Activated B cell treated with CpG ODN at 0.5 μM for 24 hours (primary cell): ENCODE data around the gene FAM53B. TPM values are rescaled to one million over a fixed set of nuclear protein-coding genes. Genes with fewer than 3 reads are reported as not detected.

Source experiments
- ATAC-seq: fragments of 200-7000 bp; cut with Tn5 transposase; one replicate; pipeline ENCODE4 v1.10.0; 2021; ENCODE audit warnings: low read depth, mild to moderate bottlenecking, moderate library complexity
- CTCF ChIA-PET: fragments of 350-600 bp; sonication (Branson Sonifier 250); formaldehyde crosslinking; loops from one replicate; lab custom pipeline; 2021; ENCODE audit warnings: antibody characterized with exemption; lab: Charles Lee
- POLR2A ChIA-PET: fragments of 350-600 bp; sonication (Branson Sonifier 250); formaldehyde crosslinking; loops from one replicate; lab custom pipeline; 2021; ENCODE audit warnings: antibody characterized with exemption; lab: Charles Lee
- DNase-seq: peaks from one replicate; pipeline ENCODE4 v3.0.0; 2022
- H3K27ac Mint-ChIP-seq: one replicate; pipeline ENCODE4 v1.8.0; 2020; ENCODE audit warnings: mixed read lengths
- H3K27me3 Mint-ChIP-seq: one replicate; pipeline ENCODE4 v1.8.0; 2021; ENCODE audit warnings: mixed read lengths
- H3K36me3 Mint-ChIP-seq: one replicate; pipeline ENCODE4 v1.8.0; 2021; ENCODE audit warnings: low read depth, mixed read lengths
- H3K4me1 Mint-ChIP-seq: one replicate; pipeline ENCODE4 v1.8.0; 2021; ENCODE audit warnings: mixed read lengths
- H3K4me3 Mint-ChIP-seq: one replicate; pipeline ENCODE4 v1.8.0; 2020; ENCODE audit warnings: mild to moderate bottlenecking, mixed read lengths
- H3K9me3 Mint-ChIP-seq: one replicate; pipeline ENCODE4 v1.8.0; 2020; ENCODE audit warnings: mixed read lengths
- CTCF ChIP-seq: fragments of 200-600 bp; IDR thresholded peaks from one replicate; pipeline ENCODE4 v1.8.0; 2022; ENCODE audit warnings: antibody characterized with exemption, mild to moderate bottlenecking
- intact Hi-C: fragments of 100-400 bp; cut with micrococcal nuclease; formaldehyde crosslinking; loops from one replicate; pipeline ENCODE4 v1.15.1; 2024
- total RNA-seq: library from RNA; stranded (reverse); gene quantifications from 2 replicates; pipeline ENCODE4 v1.2.3, GENCODE V29; 2022

FAM53B gene
- total RNA-seq, 1 donor from 2014 or later = 73.9 TPM

- H3K36me3 Mint-ChIP-seq = peaks cover 65% of the 10 kb centered on the region
Measured at GRCh38 chr10:124692100-124692446, 52.1 kb downstream of the FAM53B start.

GRCh38 chr10:124691421-124692099 lies 52.6 kb downstream of the FAM53B start:
- CTCF ChIA-PET = interaction anchor here (0.6 kb wide), 1 partner anchor 152 kb away, joined by 3 read pairs; no protein-coding TSS in a partner anchor
- peaks cover 86% of the 10 kb centered on the region for H3K4me1 Mint-ChIP-seq
- no peak for TF ChIP-seq CTCF
- H3K27ac Mint-ChIP-seq = peak overlapping the region; percentile 69
- ATAC-seq (no peak), DNase-seq (no peak)
- intact Hi-C loops = no loop called here
- H3K4me3 Mint-ChIP-seq = no peak overlapping the region
- POLR2A ChIA-PET = interaction anchor here (1.0 to 11.2 kb wide), 3 partner anchors 17 to 33 kb away, joined by 3 to 133 read pairs (median 3); no protein-coding TSS in a partner anchor
- H3K27me3 Mint-ChIP-seq = no peaks in the 10 kb centered on the region
- H3K36me3 Mint-ChIP-seq = peaks cover 68% of the 10 kb centered on the region
- H3K9me3 Mint-ChIP-seq = no peaks in the 10 kb centered on the region

More at GRCh38 chr10:124692100-124692446, 52.1 kb downstream of the FAM53B start:
- Mint-ChIP-seq H3K27ac (peak overlapping the region; percentile 69), H3K27me3 (no peaks in the 10 kb centered on the region), H3K4me1 (peaks cover 86% of the 10 kb centered on the region), H3K4me3 (no peak overlapping the region), H3K9me3 (no peaks in the 10 kb centered on the region)
- DNase-seq (no peak), ATAC-seq (no peak)
- POLR2A ChIA-PET = interaction anchor here (1.0 to 11.2 kb wide), 3 partner anchors 16 to 33 kb away, joined by 3 to 133 read pairs (median 3); no protein-coding TSS in a partner anchor
- no peak for TF ChIP-seq CTCF
- intact Hi-C loops = no loop called here
- CTCF ChIA-PET = no interaction called here

- DNase-seq (no peak), ATAC-seq (no peak)
- Mint-ChIP-seq H3K9me3 (no peaks in the 10 kb centered on the region), H3K27me3 (no peaks in the 10 kb centered on the region), H3K4me1 (peaks cover 86% of the 10 kb centered on the region), H3K4me3 (no peak overlapping the region), H3K36me3 (peaks cover 71% of the 10 kb centered on the region), H3K27ac (peak overlapping the region; percentile 24)
- ChIA-PET POLR2A (interaction anchor here (1.3 to 11.2 kb wide), 2 partner anchors 27 to 38 kb away, joined by 3 to 133 read pairs; no protein-coding TSS in a partner anchor), CTCF (interaction anchor here (0.6 kb wide), 1 partner anchor 152 kb away, joined by 3 read pairs; no protein-coding TSS in a partner anchor)
- intact Hi-C loops = no loop called here
- TF ChIP-seq CTCF = no peak
Measured at GRCh38 chr10:124691002-124691401, 53.2 kb downstream of the FAM53B start.

GRCh38 chr10:124689911-124690498 lies 54.2 kb downstream of the FAM53B start:
- Mint-ChIP-seq H3K36me3 (peaks cover 65% of the 10 kb centered on the region), H3K27ac (peak overlapping the region; percentile 86), H3K4me3 (no peak overlapping the region), H3K9me3 (no peaks in the 10 kb centered on the region), H3K27me3 (no peaks in the 10 kb centered on the region), H3K4me1 (peaks cover 86% of the 10 kb centered on the region)
- DNase-seq (no peak), ATAC-seq (no peak)
- no peak for TF ChIP-seq CTCF
- intact Hi-C loops = loop anchor here (1.0 to 5.0 kb wide), 2 partner anchors 10 to 38 kb away; no protein-coding TSS in a partner anchor
- ChIA-PET POLR2A (interaction anchor here (0.8 to 11.2 kb wide), 10 partner anchors 7 to 89 kb away, joined by 3 to 133 read pairs (median 4); no protein-coding TSS in a partner anchor), CTCF (interaction anchor here (0.8 to 5.8 kb wide), 8 partner anchors 9 to 150 kb away, joined by 3 to 43 read pairs (median 4); no protein-coding TSS in a partner anchor)
